ENCODE data around the gene GNL2.
"Not testable (repeated sequence)": the region's sequence is repeated elsewhere in the genome, so short reads cannot be mapped to it uniquely, and the experiment has no call there.

GNL2 gene

DNA sequence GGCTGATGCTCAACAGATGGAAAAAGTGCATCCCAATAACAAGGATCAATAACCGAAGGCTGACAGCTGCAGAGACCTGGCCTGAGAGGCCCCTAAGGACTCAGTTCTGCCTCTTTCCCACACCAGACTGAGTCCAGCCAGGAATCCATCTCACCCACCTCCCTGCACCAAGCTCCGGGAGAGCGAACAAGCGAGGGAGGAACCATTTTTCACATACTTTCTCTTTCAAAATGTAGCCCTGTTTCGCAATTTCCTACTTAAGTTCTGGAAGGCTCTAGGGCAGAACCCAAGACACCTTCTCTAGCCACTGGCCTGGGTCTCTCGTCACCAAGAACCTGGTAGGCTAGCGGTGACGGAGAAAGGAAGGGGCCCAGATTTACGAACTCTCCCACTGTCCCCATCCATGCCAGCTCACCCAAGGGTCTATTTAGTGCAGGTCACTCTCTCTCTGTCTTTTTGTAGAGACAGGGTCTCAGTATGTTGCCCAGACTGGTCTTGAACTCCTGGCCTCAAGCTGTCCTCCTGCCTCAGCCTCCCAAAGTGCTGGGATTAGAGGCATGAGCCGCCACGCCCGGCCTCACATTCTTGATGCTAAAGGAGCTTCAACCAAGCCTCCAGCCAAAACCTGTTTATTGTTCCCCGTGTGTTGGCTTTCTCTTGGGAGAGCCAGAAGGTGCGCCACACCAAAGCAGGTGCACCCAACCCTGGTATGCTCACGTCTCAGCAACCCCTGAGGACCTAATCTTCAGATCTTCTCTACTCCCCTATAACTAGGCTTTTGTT is 10.9 kb upstream of the GNL2 start:
- no peak for DNase-seq

- no peak for DNase-seq
Observed at GRCh38 chr1:37605806-37606474, 10.2 kb upstream of the GNL2 start.

- no peak for DNase-seq
Observed at GRCh38 chr1:37605061-37605650, 9.4 kb upstream of the GNL2 start.

DNA sequence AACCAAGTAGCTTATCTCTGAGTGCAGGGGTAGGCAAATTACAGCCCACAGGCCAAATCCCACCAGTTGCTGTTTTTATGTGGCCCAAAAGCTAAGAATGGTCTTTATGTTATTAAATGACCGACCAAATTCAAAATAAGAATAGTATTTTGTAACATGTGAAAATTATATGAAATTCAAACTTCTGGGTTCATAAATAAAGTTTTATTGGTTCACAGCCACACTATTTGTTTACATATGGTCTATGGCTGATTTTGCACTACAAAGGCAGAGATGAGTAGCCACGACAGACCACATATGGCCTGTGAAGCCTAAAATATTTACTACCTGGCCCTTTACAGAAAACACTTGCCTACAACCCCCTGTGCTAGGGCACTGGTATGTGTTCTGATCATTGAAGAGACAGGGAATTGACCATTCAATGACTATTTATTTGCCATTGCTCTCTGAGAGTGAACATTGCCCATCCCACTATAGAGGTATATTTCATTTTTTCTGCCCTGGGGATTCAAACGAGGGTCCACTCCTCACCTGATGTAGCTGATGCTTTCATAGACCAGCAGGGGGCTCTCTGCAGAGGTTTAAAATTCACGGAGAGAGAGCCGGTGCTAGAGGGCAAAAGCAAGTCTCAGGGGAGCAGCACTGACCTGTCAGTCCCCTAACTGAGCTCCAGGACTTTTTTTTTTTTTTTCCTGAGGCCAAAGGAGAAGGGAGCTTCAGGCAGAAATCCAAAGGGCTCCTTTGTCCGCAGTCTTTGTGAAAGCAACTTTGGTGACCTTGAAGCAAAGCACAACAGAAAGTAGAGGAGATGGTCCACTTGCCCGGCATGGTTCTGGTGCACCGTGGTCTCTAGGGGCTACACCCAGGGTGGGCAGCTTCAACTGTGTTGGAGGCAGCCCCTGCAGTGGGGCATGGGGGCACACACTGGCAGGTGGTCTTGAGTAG is 7.3 kb upstream of the GNL2 start:
- peak; percentile 28 for DNase-seq

DNA sequence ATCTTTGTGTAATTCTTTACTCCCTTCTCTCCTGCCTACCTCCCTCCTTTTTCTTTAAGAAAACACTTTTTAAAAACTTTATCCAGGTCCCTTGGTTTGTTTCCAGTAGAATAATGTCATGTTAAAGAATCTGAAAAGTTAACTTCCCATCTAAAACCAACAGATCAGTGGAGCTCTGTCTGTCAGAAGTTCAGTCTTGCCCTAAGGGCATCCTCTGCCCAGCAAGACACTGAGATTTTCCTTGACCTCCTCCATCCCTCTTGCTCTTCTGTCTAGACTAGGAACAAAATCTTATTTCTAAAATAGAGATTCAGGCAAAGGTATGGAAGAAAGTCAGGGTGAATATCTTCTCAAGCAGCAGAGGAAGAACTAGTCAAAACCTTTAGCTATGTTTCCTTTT is 5.7 kb upstream of the GNL2 start:
- DNase-seq, result no peak

DNA sequence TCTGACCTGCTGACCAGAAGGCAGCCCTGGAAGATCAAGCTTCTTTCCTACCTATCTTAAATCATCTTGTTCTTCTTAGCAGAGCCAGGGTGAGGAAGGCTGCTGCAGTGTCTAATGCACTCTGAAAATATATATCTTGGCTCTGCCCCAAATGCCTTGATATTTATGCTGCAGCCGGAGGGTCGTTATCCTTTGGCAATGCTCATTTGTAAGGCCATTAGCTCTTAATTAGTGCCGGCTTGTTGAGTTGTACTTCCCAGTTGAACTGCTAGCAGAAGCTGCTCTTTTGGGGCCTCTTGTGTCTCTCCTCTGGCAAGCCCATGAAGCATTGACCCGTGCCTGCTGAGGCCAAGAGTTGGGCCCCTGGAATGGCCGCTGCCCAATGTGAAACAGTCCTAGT is 4.2 kb upstream of the GNL2 start:
- no peak for DNase-seq

DNA sequence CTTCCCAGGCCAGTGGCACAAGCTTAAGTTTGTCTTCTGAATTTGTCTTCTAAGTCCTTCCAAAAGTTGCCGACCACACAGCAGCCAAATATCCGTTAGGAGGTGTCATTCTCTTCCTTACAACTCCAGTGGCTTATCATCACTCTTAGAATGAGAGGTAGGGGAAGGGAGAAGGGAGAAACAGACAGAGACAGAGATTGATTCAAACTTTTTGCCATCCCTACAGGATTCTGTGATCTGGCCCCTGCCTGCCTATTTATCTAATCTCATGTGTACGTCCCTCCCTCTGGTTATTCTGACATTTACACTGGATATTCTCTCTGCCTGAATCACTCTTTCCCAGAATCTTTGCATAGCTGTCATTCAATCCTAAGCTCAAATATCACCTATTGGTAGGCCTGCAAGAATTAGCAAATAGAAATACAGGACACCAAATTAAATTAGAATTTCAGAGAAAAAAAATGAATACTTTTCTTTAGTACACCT is 488 bp upstream of the GNL2 start:
- DNase-seq, result no peak

DNA sequence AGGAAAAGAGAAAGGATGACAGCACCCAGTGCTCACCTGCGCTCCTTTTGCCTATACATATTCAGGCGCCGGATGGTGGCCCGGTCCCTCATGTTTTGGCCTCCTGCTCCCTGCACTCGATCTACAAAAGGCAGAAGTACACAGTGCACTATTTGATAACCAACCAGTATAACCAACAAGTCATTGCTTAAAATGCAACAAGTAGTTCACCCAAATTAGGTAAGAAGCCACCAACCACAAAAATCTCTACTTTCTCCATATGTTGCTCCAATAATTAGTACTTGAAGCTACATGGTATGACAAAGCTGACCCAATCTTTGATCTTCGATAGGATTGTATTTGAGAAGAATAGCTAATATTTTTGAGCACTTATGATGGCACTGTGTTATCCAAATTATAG is 2.0 kb downstream of the GNL2 start:
- DNase-seq, result no peak

DNA sequence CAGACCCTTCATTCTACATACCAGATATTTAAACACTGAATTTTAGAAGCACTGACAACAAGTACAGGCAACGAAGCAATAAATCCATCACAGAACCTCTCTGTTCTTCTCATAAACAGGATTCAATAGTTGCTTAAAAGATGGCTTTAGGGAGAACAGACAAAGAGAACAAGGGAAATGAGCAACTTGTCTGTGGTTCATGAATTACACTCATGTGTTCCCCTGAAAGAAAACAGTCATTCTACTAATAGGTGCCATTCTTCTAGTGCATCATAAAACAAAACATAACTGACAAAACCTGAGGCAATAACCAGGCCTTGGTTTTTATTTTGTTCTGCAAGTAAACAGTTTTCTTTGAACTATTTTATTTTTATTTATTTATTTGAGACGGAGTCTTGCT is 6.8 kb downstream of the GNL2 start:
- DNase-seq, result no peak

DNA sequence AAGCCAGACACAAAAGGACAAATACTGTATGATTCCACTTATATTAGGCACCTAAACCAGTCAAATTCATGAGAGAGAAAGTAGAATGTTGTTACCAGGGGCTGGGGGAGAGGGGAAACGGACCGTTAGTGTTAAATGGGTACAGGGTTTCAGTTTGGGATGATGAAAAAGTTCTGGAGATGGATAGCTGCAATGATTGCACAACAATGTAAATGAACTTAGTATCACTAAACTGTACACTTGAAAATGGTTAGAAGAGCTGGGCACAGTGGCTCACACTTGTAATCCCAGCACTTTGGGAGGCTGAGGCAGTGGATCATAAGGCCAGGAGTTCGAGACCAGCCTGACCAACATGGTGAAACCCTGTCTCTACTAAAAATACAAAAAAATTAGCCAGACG is 11.2 kb downstream of the GNL2 start:
- not testable (repeated sequence) for DNase-seq

GRCh38 chr1:37575692-37576091 is 20.0 kb downstream of the GNL2 start:
- no peak for DNase-seq

GRCh38 chr1:37574834-37575480 is 20.8 kb downstream of the GNL2 start:
- DNase-seq, result no peak

DNA sequence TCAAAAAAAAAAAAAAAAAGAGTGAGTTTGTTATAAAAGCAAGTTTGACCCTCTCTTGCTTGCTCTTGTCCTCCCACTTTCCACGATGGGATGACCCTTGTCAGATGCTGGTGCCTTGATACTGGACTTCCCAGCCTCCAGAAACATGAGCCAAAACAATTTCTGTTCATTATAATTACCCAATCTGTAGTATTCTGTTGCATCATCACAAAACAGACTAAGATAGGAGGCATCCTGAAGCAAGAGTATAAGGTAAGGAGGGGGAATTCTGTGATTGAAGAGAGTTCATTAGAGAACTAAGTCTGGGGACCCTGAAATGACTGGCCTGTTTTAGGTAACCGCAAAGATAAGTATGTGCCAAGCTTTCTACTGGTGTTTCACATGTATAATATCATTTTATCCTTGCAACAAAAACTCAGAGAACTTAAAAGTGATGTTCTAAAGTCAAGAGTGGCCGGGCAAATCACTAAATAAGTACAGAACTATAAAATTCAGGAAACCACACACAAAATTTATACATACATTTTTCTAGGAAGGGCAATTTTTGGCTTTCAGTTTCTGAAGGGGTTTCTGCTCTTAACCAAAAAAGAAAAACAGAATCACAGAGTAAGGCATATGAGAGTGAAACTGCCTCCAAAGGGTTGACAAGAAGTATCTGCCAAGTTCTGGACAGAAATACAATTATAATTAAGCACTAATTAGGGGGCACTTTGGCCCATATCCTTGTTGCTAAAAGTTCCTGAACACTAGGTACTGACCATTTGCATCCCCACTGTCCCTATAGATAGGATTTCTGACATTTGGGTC is 25.0 kb downstream of the GNL2 start:
- no peak for DNase-seq

DNA sequence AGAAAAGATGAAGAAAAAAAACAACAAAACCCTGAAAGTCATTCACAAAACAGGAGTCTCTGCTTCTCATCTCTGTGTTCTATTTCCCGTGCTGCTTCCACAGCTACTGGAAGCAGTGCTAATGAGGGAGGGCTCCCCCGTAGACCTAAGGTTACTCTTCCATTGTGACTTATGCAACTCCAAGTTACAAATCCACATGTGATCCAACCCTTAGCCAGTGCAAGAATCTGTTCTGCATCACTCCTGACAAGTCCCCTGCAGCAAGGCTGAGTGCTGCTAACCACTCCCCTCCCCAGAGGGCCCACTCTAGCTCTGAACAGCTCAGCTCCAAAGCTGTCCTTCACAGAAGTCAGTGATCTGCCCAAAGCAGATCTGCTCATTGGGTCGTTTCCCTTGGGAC is 28.7 kb downstream of the GNL2 start:
- no peak for DNase-seq

DNA sequence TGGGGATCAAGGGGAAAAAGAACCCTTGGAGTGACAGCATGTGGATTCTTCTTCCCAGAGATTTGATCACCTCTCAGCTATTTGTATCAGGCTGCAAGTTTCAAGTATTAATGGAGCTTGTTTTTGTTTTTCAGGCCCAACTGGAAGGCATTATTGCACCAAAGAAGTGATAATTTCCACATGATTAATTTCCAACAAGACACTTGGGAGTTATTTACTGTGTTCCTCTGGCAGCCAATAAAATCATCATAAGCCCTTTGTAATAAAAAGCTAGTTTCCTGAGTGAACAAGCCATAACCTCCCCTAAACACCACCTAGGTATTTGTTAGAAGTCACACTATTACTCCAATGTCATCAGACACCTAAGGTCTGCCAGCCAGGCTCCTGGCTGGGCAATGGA is 30.8 kb downstream of the GNL2 start:
- DNase-seq, result no peak

DNA sequence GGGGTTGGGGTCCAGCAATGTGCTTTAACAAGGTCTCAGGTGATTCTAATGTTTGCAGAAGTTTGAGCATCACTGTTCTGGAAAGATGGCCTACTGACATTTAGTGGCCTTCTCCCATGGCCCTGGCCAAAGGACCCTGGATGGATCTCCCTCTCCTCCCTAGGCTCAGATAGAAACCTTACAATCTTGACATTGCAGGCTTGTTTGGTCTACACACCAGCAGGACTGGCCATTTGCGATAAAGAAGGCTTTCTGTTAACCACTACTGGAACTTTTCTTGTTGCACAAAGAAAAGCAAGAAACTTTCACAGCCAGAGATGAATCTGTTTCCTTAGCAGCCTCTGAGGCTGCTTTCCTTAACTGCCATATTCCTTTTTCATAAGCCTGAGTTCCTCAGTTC is 32.8 kb downstream of the GNL2 start:
- no peak for DNase-seq

DNA sequence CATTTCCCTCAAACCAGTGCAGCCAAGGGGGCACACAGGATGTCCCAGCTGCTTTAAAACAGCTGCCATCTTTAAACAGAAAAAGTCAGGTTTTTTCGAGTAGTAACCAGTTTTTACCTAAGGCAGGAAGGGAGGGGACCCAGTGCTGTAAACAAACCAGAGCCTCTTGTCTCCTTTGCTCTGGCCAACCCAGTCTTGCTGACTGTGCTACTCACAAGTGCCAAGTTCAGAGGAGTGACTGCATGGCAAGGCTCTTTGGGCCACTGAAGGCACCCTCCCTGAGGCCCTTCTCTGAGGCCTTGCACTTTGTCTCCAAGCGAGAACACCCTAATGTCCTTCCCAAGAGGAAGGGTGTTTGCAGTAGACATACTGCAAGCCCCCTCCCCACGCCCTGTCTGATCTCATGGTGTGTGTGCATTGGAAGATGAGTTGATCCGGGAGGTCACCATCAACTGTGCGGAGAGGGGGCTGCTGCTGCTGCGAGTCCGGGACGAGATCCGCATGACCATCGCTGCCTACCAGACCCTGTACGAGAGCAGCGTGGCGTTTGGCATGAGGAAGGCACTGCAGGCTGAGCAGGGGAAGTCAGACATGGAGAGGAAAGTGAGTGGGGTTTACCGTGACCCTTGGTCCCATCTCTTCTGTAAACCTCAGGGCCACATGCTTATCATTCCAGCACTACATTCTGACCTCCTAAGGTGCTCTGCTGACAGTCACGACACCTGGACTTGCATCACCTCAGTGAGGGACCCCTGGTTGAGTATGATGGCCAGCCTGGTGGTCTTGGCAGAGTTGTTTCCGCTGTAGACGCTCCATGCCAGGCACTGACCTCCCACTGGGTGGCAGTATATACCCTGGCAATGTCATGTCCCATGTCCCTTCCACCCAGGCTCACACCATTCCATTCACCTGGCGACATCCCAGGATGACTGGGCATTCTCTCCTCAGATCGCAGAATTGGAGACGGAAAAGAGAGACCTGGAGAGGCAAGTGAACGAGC is 34.3 kb downstream of the GNL2 start:
- peak; percentile 6 for DNase-seq

DNA sequence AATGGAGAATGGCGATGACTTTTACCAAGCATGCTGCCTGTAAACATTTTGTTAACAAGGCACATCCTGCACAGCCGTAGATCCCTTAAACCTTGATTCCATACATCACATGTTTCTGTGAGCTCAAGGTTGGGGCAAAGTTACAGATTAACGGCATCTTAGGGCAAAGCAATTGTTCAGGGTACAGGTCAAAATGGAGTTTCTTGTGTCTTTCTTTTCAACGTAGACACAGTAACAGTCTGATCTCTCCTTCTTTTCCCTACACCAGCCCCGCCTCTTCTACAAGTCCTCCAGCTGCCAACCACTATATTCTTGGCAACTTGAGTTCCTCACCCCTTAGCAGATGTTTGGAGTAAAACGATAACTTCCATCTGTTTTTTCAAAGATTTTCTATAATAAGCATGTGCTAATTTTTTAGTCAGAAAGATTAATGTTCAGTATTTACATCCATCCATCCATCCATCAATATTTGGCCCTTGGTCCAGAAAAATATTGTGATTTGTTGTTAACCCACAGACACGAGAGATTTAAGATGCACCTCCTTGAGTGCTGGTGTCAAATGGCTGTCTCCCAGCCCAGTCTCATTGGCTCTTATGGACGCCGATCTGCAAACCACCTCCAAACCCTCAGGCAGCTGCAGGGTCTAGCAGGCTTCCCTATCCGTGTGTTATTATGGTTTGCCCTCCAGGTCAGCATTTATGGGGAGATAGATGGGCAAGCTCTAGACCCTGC is 35.2 kb downstream of the GNL2 start:
- DNase-seq, result no peak

GRCh38 chr1:37559957-37560379 is 35.8 kb downstream of the GNL2 start:
- not testable (repeated sequence) for DNase-seq
